CD4-positive, alpha-beta T cell (primary cell): Measurements from ENCODE around the gene IGFBP6. TPM values are rescaled to one million over a fixed set of nuclear protein-coding genes. Genes with fewer than 3 reads are reported as not detected.

ENCODE experiments used
- ATAC-seq: fragments of 200-7000 bp; cut with Tn5 transposase; one replicate; pipeline ENCODE4 v1.10.0; 2022; ENCODE audit warnings: mild to moderate bottlenecking; ENCODE audit not compliant: poor library complexity
- CTCF ChIA-PET: fragments of 350-600 bp; sonication (Branson Sonifier 250); formaldehyde crosslinking; loops from one replicate; lab custom pipeline; 2021; ENCODE audit warnings: antibody characterized with exemption, inconsistent platforms; lab: Charles Lee
- POLR2A ChIA-PET: fragments of 350-600 bp; sonication (Branson Sonifier 250); formaldehyde crosslinking; loops from one replicate; lab custom pipeline; 2021; ENCODE audit warnings: antibody characterized with exemption, inconsistent platforms; lab: Charles Lee
- DNase-seq, 14 experiments: peaks; one replicate each; pipeline ENCODE4 v3.0.0-alpha.2; 2013 to 2020; ENCODE audit warnings: mixed read lengths in 2 of 14
- H3K27ac ChIP-seq, 2 donors: one replicate each; pipeline versions ENCODE4 v1.5.1 to v1.7.0; 2013; ENCODE audit warnings: low read length in 2 of 2, low read depth in 1 of 2, mild to moderate bottlenecking in 1 of 2
- H3K27me3 ChIP-seq, 2 experiments: 1 replicate in 1 of 2; 2 replicates in 1 of 2; pipeline versions ENCODE4 v1.6.1 to v1.7.0; 2013; ENCODE audit warnings: low read length in 2 of 2, control low read depth in 1 of 2, mild to moderate bottlenecking in 1 of 2, moderate library complexity in 1 of 2; ENCODE audit not compliant: insufficient read depth in 2 of 2, control insufficient read depth in 1 of 2
- H3K36me3 ChIP-seq: one replicate; pipeline ENCODE4 v1.6.1; 2013; ENCODE audit warnings: low read length, control low read depth; ENCODE audit not compliant: insufficient read depth
- H3K4me1 ChIP-seq: one replicate; pipeline ENCODE4 v1.6.1; 2013; ENCODE audit warnings: low read length, control low read depth; ENCODE audit not compliant: insufficient read depth
- H3K4me3 ChIP-seq: one replicate; pipeline ENCODE4 v1.5.1; 2013; ENCODE audit warnings: mild to moderate bottlenecking, low read length, moderate library complexity
- H3K9me3 ChIP-seq, 2 experiments: 1 replicate in 1 of 2; 2 replicates in 1 of 2; pipeline versions ENCODE4 v1.6.1 to v1.7.0; 2013; ENCODE audit warnings: low read length in 2 of 2, mild to moderate bottlenecking in 2 of 2, control low read depth in 1 of 2, moderate library complexity in 1 of 2; ENCODE audit not compliant: control insufficient read depth in 1 of 2, insufficient read depth in 1 of 2
- H3K27ac Mint-ChIP-seq: one replicate; pipeline ENCODE4 v1.8.0; 2020; ENCODE audit warnings: mixed read lengths
- H3K27me3 Mint-ChIP-seq: one replicate; pipeline ENCODE4 v1.8.0; 2021; ENCODE audit warnings: mixed read lengths
- H3K36me3 Mint-ChIP-seq: one replicate; pipeline ENCODE4 v1.8.0; 2021; ENCODE audit warnings: low read depth, mixed read lengths
- H3K4me1 Mint-ChIP-seq: one replicate; pipeline ENCODE4 v1.8.0; 2021; ENCODE audit warnings: low read depth, mixed read lengths
- H3K4me3 Mint-ChIP-seq: one replicate; pipeline ENCODE4 v1.8.0; 2020; ENCODE audit warnings: mild to moderate bottlenecking, mixed read lengths
- H3K9me3 Mint-ChIP-seq: one replicate; pipeline ENCODE4 v1.8.0; 2020; ENCODE audit warnings: mixed read lengths
- CTCF ChIP-seq: fragments of 200-600 bp; IDR thresholded peaks from one replicate; pipeline ENCODE4 v1.8.0; 2022; ENCODE audit warnings: antibody characterized with exemption, mild to moderate bottlenecking
- intact Hi-C, 2 experiments: fragments of 100-400 bp; cut with DNase I in 1 of 2; cut with micrococcal nuclease in 1 of 2; formaldehyde crosslinking; loops; one replicate each; pipeline versions ENCODE4 v1.15.1 to v1.9.0; 2023 to 2025; cut with DNase I, micrococcal nuclease
- microRNA-seq: library from miRNA; unstranded; fragments of <30 nt; microRNA quantifications from one replicate; pipeline ENCODE4 v1.2.0, GENCODE V29; 2021; ENCODE audit warnings: borderline microRNAs expressed, borderline replicate concordance
- total RNA-seq, 174 experiments: library from RNA in 2 of 174; stranded (reverse) in 2 of 174; gene quantifications; one replicate each; pipeline ENCODE4 v1.2.3 and lab custom pipeline; 2021 to 2026

Gene IGFBP6
- total RNA-seq, 2 experiments from 2014 or later: 0.49 TPM; not detected in 1

DNA sequence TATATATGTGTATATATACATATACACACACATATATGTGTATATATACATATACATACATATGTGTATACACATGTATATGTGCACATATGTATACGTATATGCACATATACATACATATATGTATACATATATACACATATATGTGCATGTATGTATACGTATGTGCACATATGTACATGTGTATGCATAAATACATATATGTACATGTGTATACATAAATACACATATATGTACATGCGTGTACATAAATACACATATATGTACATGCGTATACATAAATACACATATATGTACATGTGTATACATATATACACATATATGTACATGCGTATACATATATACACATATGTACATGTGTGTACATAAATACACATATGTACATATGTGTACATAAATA, 49.7 kb downstream of the IGFBP6 start:
- DNase-seq (no peak), ATAC-seq (no peak)
- no peaks in the 10 kb centered on the region for H3K4me1 ChIP-seq
- POLR2A ChIA-PET: no interaction called here
- no peak overlapping the region for H3K27ac ChIP-seq
- no peaks in the 10 kb centered on the region for H3K36me3 ChIP-seq
- Mint-ChIP-seq H3K4me3 (no peak overlapping the region), H3K36me3 (no peaks in the 10 kb centered on the region), H3K27me3 (no peaks in the 10 kb centered on the region), H3K9me3 (no peaks in the 10 kb centered on the region), H3K4me1 (no peaks in the 10 kb centered on the region), H3K27ac (no peak overlapping the region)
- CTCF ChIA-PET: no interaction called here
- H3K27me3 ChIP-seq: no peaks in the 10 kb centered on the region
- intact Hi-C loops: loop anchor here in 1 of 2 experiments (10.0 kb wide), 1 partner anchor 498 kb away; no protein-coding TSS in a partner anchor
- no peak overlapping the region for H3K4me3 ChIP-seq
- no peak for TF ChIP-seq CTCF
- no peaks in the 10 kb centered on the region for H3K9me3 ChIP-seq

DNA sequence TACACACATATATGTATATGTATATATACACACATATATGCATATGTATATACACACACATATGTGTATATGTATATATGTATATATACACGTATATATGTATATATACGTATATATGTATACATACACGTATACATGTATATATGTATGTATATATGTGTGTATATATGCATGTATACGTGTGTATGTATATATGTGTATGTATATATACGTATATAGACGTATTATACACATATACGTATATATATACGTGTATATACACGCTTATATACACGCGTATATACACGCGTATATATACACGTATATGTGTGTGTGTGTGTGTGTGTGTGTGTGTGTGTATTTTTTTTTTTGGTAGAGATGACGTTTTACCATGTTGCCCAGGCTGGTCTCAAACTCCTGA, 50.2 kb downstream of the IGFBP6 start:
- no peaks in the 10 kb centered on the region for H3K9me3 Mint-ChIP-seq
- H3K36me3 ChIP-seq: no peaks in the 10 kb centered on the region
- no peaks in the 10 kb centered on the region for H3K4me1 ChIP-seq
- ChIA-PET CTCF (interaction anchor here (0.7 kb wide), 1 partner anchor 186 kb away, joined by 3 read pairs; no protein-coding TSS in a partner anchor), POLR2A (no interaction called here)
- H3K4me3 ChIP-seq: no peak overlapping the region
- H3K4me1 Mint-ChIP-seq: no peaks in the 10 kb centered on the region
- no peak overlapping the region for H3K4me3 Mint-ChIP-seq
- no peak overlapping the region for H3K27ac Mint-ChIP-seq
- intact Hi-C loops: loop anchor here in 1 of 2 experiments (10.0 kb wide), 1 partner anchor 497 kb away; no protein-coding TSS in a partner anchor
- H3K27me3 Mint-ChIP-seq: no peaks in the 10 kb centered on the region
- no peaks in the 10 kb centered on the region for H3K9me3 ChIP-seq
- no peak for ATAC-seq
- no peak for TF ChIP-seq CTCF
- no peak for DNase-seq
- H3K27ac ChIP-seq: no peak overlapping the region
- no peaks in the 10 kb centered on the region for H3K36me3 Mint-ChIP-seq
- H3K27me3 ChIP-seq: no peaks in the 10 kb centered on the region

DNA sequence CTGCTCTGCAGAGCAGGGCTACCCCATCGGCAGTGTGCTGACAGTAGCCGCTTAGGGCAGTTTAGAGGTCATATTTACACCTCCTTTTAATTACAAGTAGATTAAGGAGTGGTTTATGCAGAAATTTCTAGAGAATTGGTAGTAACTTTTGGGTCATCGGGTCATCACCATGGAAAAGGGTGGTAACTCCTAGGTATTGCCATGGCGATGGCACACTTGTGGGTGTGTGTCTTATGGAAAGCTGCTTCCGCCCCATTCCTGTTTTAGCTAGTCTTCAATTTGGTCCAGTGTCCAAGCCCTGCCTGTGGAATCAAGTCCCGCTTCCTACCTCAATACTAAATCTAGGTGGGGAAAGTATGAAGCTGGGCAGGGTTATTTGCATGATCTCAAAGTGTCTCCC, 53.6 kb downstream of the IGFBP6 start:
- ATAC-seq: no peak
- CTCF ChIA-PET: no interaction called here

More for the DNA sequence above, 53.6 kb downstream of the IGFBP6 start:
- H3K4me1 Mint-ChIP-seq: no peaks in the 10 kb centered on the region
- no peaks in the 10 kb centered on the region for H3K27me3 Mint-ChIP-seq
- no peaks in the 10 kb centered on the region for H3K4me1 ChIP-seq
- H3K36me3 ChIP-seq: no peaks in the 10 kb centered on the region
- no peaks in the 10 kb centered on the region for H3K36me3 Mint-ChIP-seq
- H3K9me3 ChIP-seq: no peaks in the 10 kb centered on the region
- H3K4me3 Mint-ChIP-seq: no peak overlapping the region
- no peak overlapping the region for H3K27ac Mint-ChIP-seq
- POLR2A ChIA-PET: no interaction called here
- H3K27me3 ChIP-seq: no peaks in the 10 kb centered on the region
- H3K9me3 Mint-ChIP-seq: no peaks in the 10 kb centered on the region
- no peak for DNase-seq
- no peak for TF ChIP-seq CTCF
- H3K27ac ChIP-seq: no peak overlapping the region
- no peak overlapping the region for H3K4me3 ChIP-seq
- intact Hi-C loops: no loop called here

Small RNA genes within 50 kb of the gene (microRNA-seq; reads per million reads assigned to microRNA genes)
- not detected for gene MIR6757

Other genes starting within 250 kb of the IGFBP6 start
- gene KRT78, start 248.7 kb upstream of the IGFBP6 start, total RNA-seq: not detected
- under 1 TPM; 0.63 to 0.89 TPM for gene KRT8, start 192.6 kb upstream of the IGFBP6 start, total RNA-seq
- 1 to 10 TPM; 7.2 to 9.2 TPM for gene KRT18, start 148.5 kb upstream of the IGFBP6 start, total RNA-seq
- gene EIF4B, start 91.2 kb upstream of the IGFBP6 start, total RNA-seq: 100 to 1,000 TPM; 794 to 806 TPM
- gene TNS2, start 47.6 kb upstream of the IGFBP6 start, total RNA-seq: 1 to 10 TPM; 2.3 to 3.0 TPM
- gene SPRYD3, start 18.3 kb upstream of the IGFBP6 start, total RNA-seq: 10 to 100 TPM; 17.7 to 21.0 TPM
- under 1 TPM; 0.22 to 0.49 TPM for gene SOAT2, start 5.8 kb downstream of the IGFBP6 start, total RNA-seq
- 10 to 100 TPM; 24.4 to 24.7 TPM for gene ZNF740, start 83.1 kb downstream of the IGFBP6 start, total RNA-seq
- gene CSAD, start 83.3 kb downstream of the IGFBP6 start, total RNA-seq: 10 to 100 TPM; 56.7 to 57.3 TPM
- 100 to 1,000 TPM; 166 to 180 TPM for gene ITGB7, start 109.6 kb downstream of the IGFBP6 start, total RNA-seq
- gene RARG, start 134.5 kb downstream of the IGFBP6 start, total RNA-seq: 10 to 100 TPM; 14.0 to 15.8 TPM
- under 1 TPM; 0.20 to 0.71 TPM for gene ESPL1, start 170.6 kb downstream of the IGFBP6 start, total RNA-seq
- 100 to 1,000 TPM; 757 to 763 TPM for gene PFDN5, start 197.9 kb downstream of the IGFBP6 start, total RNA-seq
- 10 to 100 TPM; 30.9 to 33.8 TPM for gene MYG1, start 202.0 kb downstream of the IGFBP6 start, total RNA-seq
- 10 to 100 TPM; 21.0 to 22.7 TPM for gene AAAS, start 223.9 kb downstream of the IGFBP6 start, total RNA-seq
- under 1 TPM in 1 of 2 experiments, not detected in 1; 0.14 TPM for gene SP7, start 238.7 kb downstream of the IGFBP6 start, total RNA-seq